ENCODE measurements around the gene DCDC1.

Gene DCDC1

GRCh38 chr11:30816959-30817880, 552.3 kb downstream of the DCDC1 start:
- no peak for DNase-seq

DNA sequence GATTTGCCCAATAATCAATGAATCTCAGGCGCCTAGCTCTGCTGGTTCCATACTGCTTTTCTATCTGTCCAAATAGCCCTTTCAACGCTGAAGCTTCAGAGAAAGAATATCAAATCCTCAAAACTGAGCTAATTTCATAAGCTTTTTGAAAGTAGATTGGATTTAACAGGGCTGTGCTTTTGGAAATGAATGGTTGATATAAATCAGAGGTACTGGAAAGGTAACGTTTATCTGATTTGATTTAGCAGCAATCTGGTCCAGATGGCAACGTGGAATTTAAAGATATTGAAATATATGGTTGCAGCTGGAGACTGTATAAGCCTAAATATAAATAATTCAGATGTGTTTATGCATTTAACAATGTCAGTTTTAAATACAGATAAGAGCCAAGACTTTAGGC, 553.9 kb downstream of the DCDC1 start:
- no peak for DNase-seq

DNA sequence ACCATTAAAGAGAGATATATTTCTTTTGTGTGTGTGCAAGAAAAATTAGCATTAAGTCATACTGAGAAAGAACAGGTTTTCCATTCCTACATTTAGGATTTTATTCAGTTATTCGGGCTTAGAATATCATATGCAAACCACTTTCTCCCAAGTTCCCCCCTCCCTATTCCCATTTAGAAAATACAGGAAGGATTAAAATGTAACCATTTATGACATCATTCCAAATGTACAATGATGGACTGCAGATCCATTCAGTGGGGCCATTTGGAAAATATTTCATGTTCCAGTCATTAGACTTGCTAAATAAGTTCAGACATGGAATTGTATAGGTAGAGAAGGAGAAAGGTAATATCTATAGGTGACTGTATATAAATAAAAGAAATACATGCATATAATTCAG, 554.8 kb downstream of the DCDC1 start:
- DNase-seq: no peak

All from NCI-H2107 (cell line).